Measurements from ENCODE around the gene RADIL. TPM values are rescaled to one million over a fixed set of nuclear protein-coding genes. Genes with fewer than 3 reads are reported as not detected.
"Not testable (repeated sequence)": the region's sequence is repeated elsewhere in the genome, so short reads cannot be mapped to it uniquely, and the experiment has no call there.

Gene RADIL
- total and polyA plus RNA-seq, 3 donors from 2014 or later, result 24.3 to 29.7 (median 25.6) TPM

DNA sequence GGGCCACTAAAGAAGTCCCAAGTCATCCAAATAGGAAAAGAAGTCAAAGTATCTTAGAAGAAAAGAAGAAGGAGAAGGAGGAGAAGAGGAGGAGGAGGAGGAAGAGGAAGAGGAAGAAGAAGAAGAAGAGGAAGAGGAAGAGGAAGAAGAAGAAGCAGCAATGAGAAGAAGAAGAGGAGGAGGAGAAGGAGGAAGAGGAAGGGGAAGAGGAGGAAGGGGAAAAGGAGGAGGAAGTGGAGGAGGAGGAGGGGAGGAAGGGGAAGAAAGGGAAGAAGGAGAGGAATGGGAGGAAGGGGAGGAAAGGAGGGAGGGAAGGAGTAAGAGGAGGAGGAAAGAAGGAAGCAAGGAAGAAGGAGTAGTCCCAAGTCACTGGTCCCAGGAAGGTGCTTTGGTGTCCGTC lies 21.7 kb upstream of the RADIL start:
- Histone ChIP-seq H3K27me3 (no peaks in the 10 kb centered on the region), H3K36me3 (ENCODE audit: low read depth, missing control alignments) (no peaks in the 10 kb centered on the region)

GRCh38 chr7:4904346-4904745 lies 20.8 kb upstream of the RADIL start:
- intact Hi-C loops (cut with DNase I; ENCODE audit: low total_unique reads), result no loop called here
- DNase-seq, result no peak
- Histone ChIP-seq H3K27ac (no peak overlapping the region), H3K4me3 (no peak overlapping the region), H3K36me3 (ENCODE audit: low read depth, missing control alignments) (no peaks in the 10 kb centered on the region), H3K4me1 (no peaks in the 10 kb centered on the region), H3K9me3 (no peaks in the 10 kb centered on the region), H3K27me3 (no peaks in the 10 kb centered on the region)
- no peak for TF ChIP-seq POLR2A (IDR thresholded peaks at IDR 0.05)
- TF ChIP-seq, protein P1, sequence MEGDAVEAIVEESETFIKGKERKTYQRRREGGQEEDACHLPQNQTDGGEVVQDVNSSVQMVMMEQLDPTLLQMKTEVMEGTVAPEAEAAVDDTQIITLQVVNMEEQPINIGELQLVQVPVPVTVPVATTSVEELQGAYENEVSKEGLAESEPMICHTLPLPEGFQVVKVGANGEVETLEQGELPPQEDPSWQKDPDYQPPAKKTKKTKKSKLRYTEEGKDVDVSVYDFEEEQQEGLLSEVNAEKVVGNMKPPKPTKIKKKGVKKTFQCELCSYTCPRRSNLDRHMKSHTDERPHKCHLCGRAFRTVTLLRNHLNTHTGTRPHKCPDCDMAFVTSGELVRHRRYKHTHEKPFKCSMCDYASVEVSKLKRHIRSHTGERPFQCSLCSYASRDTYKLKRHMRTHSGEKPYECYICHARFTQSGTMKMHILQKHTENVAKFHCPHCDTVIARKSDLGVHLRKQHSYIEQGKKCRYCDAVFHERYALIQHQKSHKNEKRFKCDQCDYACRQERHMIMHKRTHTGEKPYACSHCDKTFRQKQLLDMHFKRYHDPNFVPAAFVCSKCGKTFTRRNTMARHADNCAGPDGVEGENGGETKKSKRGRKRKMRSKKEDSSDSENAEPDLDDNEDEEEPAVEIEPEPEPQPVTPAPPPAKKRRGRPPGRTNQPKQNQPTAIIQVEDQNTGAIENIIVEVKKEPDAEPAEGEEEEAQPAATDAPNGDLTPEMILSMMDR (IDR thresholded peaks at IDR 0.05), result no peak

More for the DNA sequence above, 21.7 kb upstream of the RADIL start:
- Histone ChIP-seq H3K27ac (no peak overlapping the region), H3K9me3 (no peaks in the 10 kb centered on the region), H3K4me3 (no peak overlapping the region), H3K4me1 (no peaks in the 10 kb centered on the region)
- 48 to 60% methylated on average over 1 of the region's 1 CpG for WGBS, 2 donors
- TF ChIP-seq, protein P1 (IDR thresholded peaks at IDR 0.05), result no peak
- no peak for TF ChIP-seq POLR2A (IDR thresholded peaks at IDR 0.05)
- intact Hi-C loops (cut with DNase I; ENCODE audit: low total_unique reads), result no loop called here
- DNase-seq, result no peak

DNA sequence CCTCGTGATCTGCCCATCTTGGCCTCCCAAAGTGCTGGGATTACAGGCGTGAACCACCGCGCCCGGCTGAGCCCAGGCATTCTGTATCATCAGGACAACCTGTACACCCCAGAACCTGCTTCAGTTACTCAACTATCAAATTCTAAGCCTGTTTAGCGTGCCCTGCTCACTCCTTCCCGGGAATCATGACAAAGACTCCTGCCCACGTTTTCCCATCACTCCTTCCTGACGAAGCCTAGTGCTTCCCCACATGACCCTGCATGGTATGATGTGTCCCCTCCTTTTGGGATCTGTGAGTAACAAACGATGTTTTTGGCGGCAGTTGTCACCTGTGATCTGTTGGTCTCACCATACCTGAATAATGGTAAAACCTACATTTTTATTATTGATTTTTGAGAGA lies 12.2 kb upstream of the RADIL start:
- Histone ChIP-seq H3K4me1 (no peaks in the 10 kb centered on the region), H3K36me3 (ENCODE audit: low read depth, missing control alignments) (no peaks in the 10 kb centered on the region), H3K4me3 (no peak overlapping the region), H3K9me3 (no peaks in the 10 kb centered on the region), H3K27ac (no peak overlapping the region), H3K27me3 (no peaks in the 10 kb centered on the region)
- WGBS, 2 donors, result 86 to 93% methylated on average over 11 of the region's 11 CpGs
- DNase-seq, result no peak
- intact Hi-C loops (cut with DNase I; ENCODE audit: low total_unique reads), result no loop called here
- TF ChIP-seq, protein P1 (IDR thresholded peaks at IDR 0.05), result no peak
- TF ChIP-seq POLR2A (IDR thresholded peaks at IDR 0.05), result no peak

- no peak overlapping the region for H3K27ac ChIP-seq
- WGBS, 2 donors, result 89 to 94% methylated on average over 5 to 9 of the region's 9 CpGs
- TF ChIP-seq, protein P1 (IDR thresholded peaks at IDR 0.05), result no peak
- TF ChIP-seq POLR2A (IDR thresholded peaks at IDR 0.05), result no peak
- no peaks in the 10 kb centered on the region for H3K9me3 ChIP-seq
- intact Hi-C loops (cut with DNase I; ENCODE audit: low total_unique reads), result no loop called here
- no peaks in the 10 kb centered on the region for H3K4me1 ChIP-seq
- DNase-seq, result no peak
- H3K36me3 ChIP-seq (ENCODE audit: low read depth, missing control alignments), result no peaks in the 10 kb centered on the region
- H3K27me3 ChIP-seq, result no peaks in the 10 kb centered on the region
- no peak overlapping the region for H3K4me3 ChIP-seq
These were observed 11.0 kb upstream of the RADIL start for GRCh38 chr7:4894482-4894881.

DNA sequence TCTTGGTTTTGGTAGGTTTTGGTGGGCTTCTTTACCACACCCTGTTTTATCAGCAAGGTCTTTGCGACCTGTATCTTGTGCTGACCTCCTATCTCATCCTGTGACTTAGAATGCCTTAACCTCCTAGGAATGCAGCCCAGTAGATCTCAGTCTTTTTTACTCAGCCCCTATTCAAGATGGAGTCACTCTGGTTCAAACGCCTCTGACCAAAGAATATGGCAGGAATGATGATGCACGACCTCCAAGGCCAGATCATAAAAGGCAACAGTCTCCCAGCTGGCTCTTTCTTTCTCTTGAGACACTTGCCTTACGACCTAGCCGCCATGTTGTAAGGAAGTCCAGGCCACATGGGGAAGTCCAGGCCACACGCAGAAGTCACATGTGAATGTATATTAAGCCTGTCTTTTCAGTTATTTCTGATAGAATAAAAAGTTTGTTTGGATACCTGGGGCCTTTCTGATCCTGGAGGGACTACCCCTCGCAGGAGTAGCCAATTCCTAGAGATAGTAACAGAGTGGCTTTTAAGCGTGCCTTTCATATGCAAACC lies 10.5 kb upstream of the RADIL start:
- H3K4me1 ChIP-seq, result no peaks in the 10 kb centered on the region
- TF ChIP-seq, protein P1 (IDR thresholded peaks at IDR 0.05), result no peak
- TF ChIP-seq POLR2A (IDR thresholded peaks at IDR 0.05), result no peak
- intact Hi-C loops (cut with DNase I; ENCODE audit: low total_unique reads), result no loop called here
- H3K36me3 ChIP-seq (ENCODE audit: low read depth, missing control alignments), result no peaks in the 10 kb centered on the region
- H3K27ac ChIP-seq, result no peak overlapping the region
- 83 to 84% methylated on average over 8 of the region's 8 CpGs for WGBS, 2 donors
- no peak for DNase-seq
- H3K9me3 ChIP-seq, result no peaks in the 10 kb centered on the region
- H3K27me3 ChIP-seq, result no peaks in the 10 kb centered on the region
- H3K4me3 ChIP-seq, result no peak overlapping the region

- H3K27me3 ChIP-seq; H3K4me1 ChIP-seq; H3K36me3 ChIP-seq (ENCODE audit: low read depth, missing control alignments); H3K9me3 ChIP-seq; intact Hi-C loops (cut with DNase I; ENCODE audit: low total_unique reads); H3K4me3 ChIP-seq; H3K27ac ChIP-seq; DNase-seq: not testable (repeated sequence)
- WGBS, 2 donors, result 85 to 87% methylated on average over 4 of the region's 4 CpGs
These were observed 9.7 kb upstream of the RADIL start for GRCh38 chr7:4893188-4893587.

GRCh38 chr7:4891522-4891921 lies 8.0 kb upstream of the RADIL start:
- 70 to 81% methylated on average over 2 of the region's 2 CpGs for WGBS, 2 donors
- H3K36me3 ChIP-seq (ENCODE audit: low read depth, missing control alignments); H3K27ac ChIP-seq; H3K4me3 ChIP-seq; H3K4me1 ChIP-seq; H3K27me3 ChIP-seq; DNase-seq; H3K9me3 ChIP-seq; intact Hi-C loops (cut with DNase I; ENCODE audit: low total_unique reads): not testable (repeated sequence)
